ENCODE results near the gene CTNND2. TPM values are rescaled to one million over a fixed set of nuclear protein-coding genes. Genes with fewer than 3 reads are reported as not detected.

CTNND2 gene
- polyA plus RNA-seq, 2 donors = 0.09 TPM; not detected in 1

DNA sequence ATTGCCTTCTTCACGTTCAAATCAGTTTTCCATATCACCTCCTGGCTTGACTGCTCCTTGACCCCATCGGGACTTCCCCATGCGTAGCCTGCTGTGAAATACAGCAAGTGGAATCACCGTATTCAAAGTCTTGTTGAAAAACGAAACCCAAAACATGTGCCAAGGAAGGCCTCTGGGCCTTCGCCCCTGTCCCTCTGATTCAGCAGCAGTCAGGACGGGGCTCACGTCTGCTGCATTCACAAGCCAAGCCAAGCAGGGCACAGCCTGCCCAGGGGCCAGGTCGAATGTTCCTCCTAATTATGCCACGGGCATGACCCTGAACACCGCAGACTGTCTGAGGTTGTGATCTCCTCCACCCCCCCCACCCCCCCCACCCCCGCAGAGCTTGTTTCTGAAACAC is 960 bp upstream of the CTNND2 start:
- peaks cover 0 to 6% of the 10 kb centered on the region in 2 donors for H3K4me1 ChIP-seq (ENCODE audit: control insufficient read depth in 2 of 2, insufficient read depth in 2 of 2, low read length in 1 of 2)
- WGBS, 2 donors = 25 to 30% methylated on average over 12 of the region's 12 CpGs
- no peaks in the 10 kb centered on the region for H3K36me3 ChIP-seq (ENCODE audit: control insufficient read depth in 2 of 2, insufficient read depth in 2 of 2, low read length in 1 of 2)
- peaks cover 4 to 15% of the 10 kb centered on the region in 2 donors for H3K27me3 ChIP-seq (ENCODE audit: control insufficient read depth in 1 of 2, insufficient read depth in 2 of 2, low read length in 2 of 2)
- no peak overlapping the region for H3K4me3 ChIP-seq (ENCODE audit: low read depth in 1 of 2, low read length in 2 of 2)
- no peak overlapping the region for H3K27ac ChIP-seq (ENCODE audit: low read depth in 2 of 2, low read length in 1 of 2)
- H3K9me3 ChIP-seq (ENCODE audit: control insufficient read depth in 2 of 2, insufficient read depth in 1 of 2, low read depth in 1 of 2, low read length in 1 of 2) = peaks cover 0 to 4% of the 10 kb centered on the region in 2 donors

DNA sequence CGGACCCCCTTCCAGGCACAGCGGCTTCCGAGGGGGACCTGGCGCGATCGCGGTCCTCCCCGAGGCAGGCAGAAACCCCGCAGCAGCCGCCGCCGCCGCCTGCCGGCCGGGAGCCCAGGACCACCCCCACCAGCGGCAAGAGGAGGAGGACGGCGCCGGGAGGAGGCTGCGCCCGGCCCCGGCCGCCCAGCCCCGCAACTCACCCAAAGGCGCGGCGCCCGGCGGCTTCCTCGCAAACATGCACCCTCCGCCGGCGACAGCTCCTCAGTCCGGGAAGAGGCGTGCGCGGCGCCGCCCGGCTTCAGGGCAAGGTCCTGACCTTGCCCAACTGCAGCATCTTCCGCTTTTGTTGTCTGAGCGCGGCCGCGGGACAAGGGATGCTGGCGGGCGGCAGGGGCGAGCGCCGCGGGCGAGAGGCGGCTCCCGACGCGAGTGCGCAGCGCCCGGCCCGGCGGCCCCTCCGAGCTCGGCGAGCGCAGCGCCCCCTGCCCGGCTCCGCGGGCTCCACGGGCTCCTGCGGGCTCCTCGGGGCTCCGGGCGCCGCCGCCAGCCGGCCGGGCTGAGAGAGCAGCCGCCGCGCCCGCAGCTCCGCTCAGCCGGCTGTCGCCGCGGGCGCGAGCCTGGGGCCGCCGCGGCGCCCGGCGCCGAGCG is 507 bp downstream of the CTNND2 start:
- peaks cover 4 to 15% of the 10 kb centered on the region in 2 donors for H3K27me3 ChIP-seq (ENCODE audit: control insufficient read depth in 1 of 2, insufficient read depth in 2 of 2, low read length in 2 of 2)
- H3K36me3 ChIP-seq (ENCODE audit: control insufficient read depth in 2 of 2, insufficient read depth in 2 of 2, low read length in 1 of 2) = no peaks in the 10 kb centered on the region
- H3K27ac ChIP-seq (ENCODE audit: low read depth in 2 of 2, low read length in 1 of 2) = no peak overlapping the region
- H3K4me3 ChIP-seq (ENCODE audit: low read depth in 1 of 2, low read length in 2 of 2) = peak overlapping the region; percentile 15 to 39
- H3K4me1 ChIP-seq (ENCODE audit: control insufficient read depth in 2 of 2, insufficient read depth in 2 of 2, low read length in 1 of 2) = peaks cover 0 to 6% of the 10 kb centered on the region in 2 donors
- H3K9me3 ChIP-seq (ENCODE audit: control insufficient read depth in 2 of 2, insufficient read depth in 1 of 2, low read depth in 1 of 2, low read length in 1 of 2) = peaks cover 0 to 4% of the 10 kb centered on the region in 2 donors
- 1 to 2% methylated on average over 43 to 97 of the region's 97 CpGs for WGBS, 2 donors

- H3K27me3 ChIP-seq (ENCODE audit: control insufficient read depth in 1 of 2, insufficient read depth in 2 of 2, low read length in 2 of 2) = peaks cover 4 to 15% of the 10 kb centered on the region in 2 donors
- peaks cover 0 to 6% of the 10 kb centered on the region in 2 donors for H3K4me1 ChIP-seq (ENCODE audit: control insufficient read depth in 2 of 2, insufficient read depth in 2 of 2, low read length in 1 of 2)
- H3K9me3 ChIP-seq (ENCODE audit: control insufficient read depth in 2 of 2, insufficient read depth in 1 of 2, low read depth in 1 of 2, low read length in 1 of 2) = peaks cover 0 to 4% of the 10 kb centered on the region in 2 donors
- no peaks in the 10 kb centered on the region for H3K36me3 ChIP-seq (ENCODE audit: control insufficient read depth in 2 of 2, insufficient read depth in 2 of 2, low read length in 1 of 2)
- no peak overlapping the region for H3K27ac ChIP-seq (ENCODE audit: low read depth in 2 of 2, low read length in 1 of 2)
- 5 to 7% methylated on average over 22 to 23 of the region's 23 CpGs for WGBS, 2 donors
- peak overlapping the region; percentile 15 to 39 for H3K4me3 ChIP-seq (ENCODE audit: low read depth in 1 of 2, low read length in 2 of 2)
Observed at GRCh38 chr5:11903121-11903613, 1.1 kb downstream of the CTNND2 start.

GRCh38 chr5:11902201-11902619 is 2.0 kb downstream of the CTNND2 start:
- H3K4me3 ChIP-seq (ENCODE audit: low read depth in 1 of 2, low read length in 2 of 2) = no peak overlapping the region
- peaks cover 0 to 4% of the 10 kb centered on the region in 2 donors for H3K9me3 ChIP-seq (ENCODE audit: control insufficient read depth in 2 of 2, insufficient read depth in 1 of 2, low read depth in 1 of 2, low read length in 1 of 2)
- H3K27ac ChIP-seq (ENCODE audit: low read depth in 2 of 2, low read length in 1 of 2) = no peak overlapping the region
- WGBS, 2 donors = 53 to 65% methylated on average over 8 of the region's 8 CpGs
- H3K27me3 ChIP-seq (ENCODE audit: control insufficient read depth in 1 of 2, insufficient read depth in 2 of 2, low read length in 2 of 2) = peaks cover 0 to 15% of the 10 kb centered on the region in 2 donors
- no peaks in the 10 kb centered on the region for H3K36me3 ChIP-seq (ENCODE audit: control insufficient read depth in 2 of 2, insufficient read depth in 2 of 2, low read length in 1 of 2)
- peaks cover 0 to 6% of the 10 kb centered on the region in 2 donors for H3K4me1 ChIP-seq (ENCODE audit: control insufficient read depth in 2 of 2, insufficient read depth in 2 of 2, low read length in 1 of 2)

GRCh38 chr5:11898787-11899186 is 5.5 kb downstream of the CTNND2 start:
- Histone ChIP-seq H3K4me1 (ENCODE audit: control insufficient read depth in 2 of 2, insufficient read depth in 2 of 2, low read length in 1 of 2) (peaks cover 0 to 4% of the 10 kb centered on the region in 2 donors), H3K27ac (ENCODE audit: low read depth in 2 of 2, low read length in 1 of 2) (no peak overlapping the region), H3K4me3 (ENCODE audit: low read depth in 1 of 2, low read length in 2 of 2) (no peak overlapping the region), H3K27me3 (ENCODE audit: control insufficient read depth in 1 of 2, insufficient read depth in 2 of 2, low read length in 2 of 2) (peaks cover 0 to 12% of the 10 kb centered on the region in 2 donors), H3K36me3 (ENCODE audit: control insufficient read depth in 2 of 2, insufficient read depth in 2 of 2, low read length in 1 of 2) (no peaks in the 10 kb centered on the region), H3K9me3 (ENCODE audit: control insufficient read depth in 2 of 2, insufficient read depth in 1 of 2, low read depth in 1 of 2, low read length in 1 of 2) (no peaks in the 10 kb centered on the region)
- 86 to 94% methylated on average over 2 of the region's 2 CpGs for WGBS, 2 donors

DNA sequence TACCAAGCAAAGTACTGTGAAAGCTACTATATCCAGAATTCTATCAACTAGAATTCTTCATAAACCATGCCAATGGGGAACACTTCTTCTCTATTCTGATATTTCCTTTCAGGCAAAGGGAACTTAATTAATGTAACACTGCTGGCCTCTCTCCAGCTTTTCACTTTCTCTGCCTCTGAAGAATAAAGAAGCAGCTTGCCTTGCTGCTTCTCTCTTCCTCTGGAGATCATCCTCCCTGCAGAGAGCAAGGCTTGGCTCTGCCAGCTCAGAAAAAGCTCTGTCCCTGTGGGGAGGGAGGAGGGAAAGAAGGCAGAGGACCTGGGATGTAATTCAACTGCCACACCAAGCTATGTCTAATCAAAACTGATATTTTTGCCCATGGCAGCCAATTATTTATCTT is 6.5 kb downstream of the CTNND2 start:
- Histone ChIP-seq H3K27ac (ENCODE audit: low read depth in 2 of 2, low read length in 1 of 2) (no peak overlapping the region), H3K4me3 (ENCODE audit: low read depth in 1 of 2, low read length in 2 of 2) (no peak overlapping the region), H3K9me3 (ENCODE audit: control insufficient read depth in 2 of 2, insufficient read depth in 1 of 2, low read depth in 1 of 2, low read length in 1 of 2) (no peaks in the 10 kb centered on the region), H3K4me1 (ENCODE audit: control insufficient read depth in 2 of 2, insufficient read depth in 2 of 2, low read length in 1 of 2) (no peaks in the 10 kb centered on the region), H3K27me3 (ENCODE audit: control insufficient read depth in 1 of 2, insufficient read depth in 2 of 2, low read length in 2 of 2) (peaks cover 0 to 6% of the 10 kb centered on the region in 2 donors), H3K36me3 (ENCODE audit: control insufficient read depth in 2 of 2, insufficient read depth in 2 of 2, low read length in 1 of 2) (no peaks in the 10 kb centered on the region)

DNA sequence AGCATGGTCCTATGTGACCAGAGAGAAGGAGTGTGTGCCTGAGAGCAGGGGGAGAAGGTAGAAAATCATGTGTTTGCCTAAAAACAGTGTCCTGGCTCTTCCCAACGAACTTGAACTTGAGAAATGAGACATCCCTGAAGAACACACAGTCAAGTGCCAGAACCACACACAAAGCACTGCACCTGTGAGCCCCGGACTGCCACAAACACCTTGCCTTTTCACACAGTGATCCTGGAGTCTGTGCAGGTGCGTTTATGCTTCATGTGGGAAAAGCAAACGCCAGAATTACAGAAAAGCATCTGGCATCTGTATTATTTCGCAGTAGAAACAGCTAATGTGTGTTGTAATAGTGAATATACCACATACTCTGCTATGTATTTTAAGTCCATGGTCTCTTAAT is 9.3 kb downstream of the CTNND2 start:
- H3K36me3 ChIP-seq (ENCODE audit: control insufficient read depth in 2 of 2, insufficient read depth in 2 of 2, low read length in 1 of 2) = no peaks in the 10 kb centered on the region
- 55 to 59% methylated on average over 5 of the region's 5 CpGs for WGBS, 2 donors
- H3K4me1 ChIP-seq (ENCODE audit: control insufficient read depth in 2 of 2, insufficient read depth in 2 of 2, low read length in 1 of 2) = no peaks in the 10 kb centered on the region
- H3K4me3 ChIP-seq (ENCODE audit: low read depth in 1 of 2, low read length in 2 of 2) = no peak overlapping the region
- H3K27me3 ChIP-seq (ENCODE audit: control insufficient read depth in 1 of 2, insufficient read depth in 2 of 2, low read length in 2 of 2) = no peaks in the 10 kb centered on the region
- H3K9me3 ChIP-seq (ENCODE audit: control insufficient read depth in 2 of 2, insufficient read depth in 1 of 2, low read depth in 1 of 2, low read length in 1 of 2) = no peaks in the 10 kb centered on the region
- H3K27ac ChIP-seq (ENCODE audit: low read depth in 2 of 2, low read length in 1 of 2) = no peak overlapping the region

DNA sequence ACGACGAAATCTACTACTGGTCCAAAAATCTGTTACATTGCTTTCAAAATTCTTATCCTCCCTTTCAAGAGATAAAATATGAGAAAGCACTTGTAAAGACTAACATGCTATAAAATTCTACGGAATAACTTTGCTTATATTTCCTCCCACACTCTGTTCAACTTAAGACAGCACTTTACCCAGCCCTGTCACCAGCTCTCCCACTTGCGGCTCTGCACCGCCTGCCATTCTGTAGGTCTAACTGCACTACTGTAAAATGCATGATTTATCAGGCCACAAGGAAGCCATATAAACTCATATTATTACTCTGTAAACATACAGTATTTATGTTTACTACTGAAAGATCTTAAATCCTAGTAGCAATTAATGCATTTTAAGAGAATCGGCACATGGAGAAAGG is 11.4 kb downstream of the CTNND2 start:
- WGBS, 2 donors = 88% methylated on average over 6 of the region's 6 CpGs
- Histone ChIP-seq H3K27ac (ENCODE audit: low read depth in 2 of 2, low read length in 1 of 2) (no peak overlapping the region), H3K4me3 (ENCODE audit: low read depth in 1 of 2, low read length in 2 of 2) (no peak overlapping the region), H3K4me1 (ENCODE audit: control insufficient read depth in 2 of 2, insufficient read depth in 2 of 2, low read length in 1 of 2) (no peaks in the 10 kb centered on the region), H3K9me3 (ENCODE audit: control insufficient read depth in 2 of 2, insufficient read depth in 1 of 2, low read depth in 1 of 2, low read length in 1 of 2) (no peaks in the 10 kb centered on the region), H3K36me3 (ENCODE audit: control insufficient read depth in 2 of 2, insufficient read depth in 2 of 2, low read length in 1 of 2) (no peaks in the 10 kb centered on the region), H3K27me3 (ENCODE audit: control insufficient read depth in 1 of 2, insufficient read depth in 2 of 2, low read length in 2 of 2) (no peaks in the 10 kb centered on the region)

DNA sequence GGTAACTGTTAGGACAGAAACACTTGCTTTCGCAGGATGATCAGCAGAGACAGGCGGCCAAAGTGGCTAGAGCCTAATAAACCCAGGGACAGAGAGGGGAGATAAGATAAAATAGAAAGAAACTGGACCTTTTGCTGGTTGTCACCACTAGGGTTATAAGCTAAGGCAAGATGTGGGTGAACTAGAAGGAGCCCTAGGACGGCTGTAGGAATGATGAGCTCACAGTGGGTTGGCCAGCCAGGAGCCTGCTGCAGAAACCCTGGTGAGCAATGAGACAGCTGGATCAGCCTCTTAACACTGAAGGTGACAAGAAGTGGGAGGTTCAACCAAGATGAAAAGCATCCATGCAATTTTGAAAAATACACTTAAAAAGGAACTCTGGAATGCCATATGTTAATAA is 13.5 kb downstream of the CTNND2 start:
- Histone ChIP-seq H3K36me3 (ENCODE audit: control insufficient read depth in 2 of 2, insufficient read depth in 2 of 2, low read length in 1 of 2) (no peaks in the 10 kb centered on the region), H3K27me3 (ENCODE audit: control insufficient read depth in 1 of 2, insufficient read depth in 2 of 2, low read length in 2 of 2) (no peaks in the 10 kb centered on the region), H3K27ac (ENCODE audit: low read depth in 2 of 2, low read length in 1 of 2) (no peak overlapping the region), H3K4me1 (ENCODE audit: control insufficient read depth in 2 of 2, insufficient read depth in 2 of 2, low read length in 1 of 2) (no peaks in the 10 kb centered on the region), H3K4me3 (ENCODE audit: low read depth in 1 of 2, low read length in 2 of 2) (no peak overlapping the region), H3K9me3 (ENCODE audit: control insufficient read depth in 2 of 2, insufficient read depth in 1 of 2, low read depth in 1 of 2, low read length in 1 of 2) (no peaks in the 10 kb centered on the region)
- WGBS, 2 donors = 72% methylated on average over 3 of the region's 3 CpGs

DNA sequence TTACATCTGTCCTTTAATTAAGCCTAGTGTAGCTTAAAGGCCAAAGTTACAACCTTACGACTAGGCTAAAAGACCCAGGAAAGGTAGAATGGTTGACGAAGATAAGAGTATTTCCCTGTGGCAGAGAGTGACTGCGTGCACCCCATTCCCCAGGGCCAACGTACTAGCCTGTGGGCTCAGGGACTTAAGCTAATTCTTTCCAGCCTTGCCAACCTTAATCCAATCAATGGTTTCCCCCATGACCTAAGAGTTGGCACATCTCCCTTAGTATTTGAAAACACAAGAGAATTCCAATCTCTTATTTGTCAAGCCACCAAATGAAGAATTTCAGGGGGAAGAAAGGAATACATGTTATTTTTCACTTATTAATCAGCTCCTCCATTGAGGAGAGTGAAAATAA is 16.0 kb downstream of the CTNND2 start:
- H3K27ac ChIP-seq (ENCODE audit: low read depth in 2 of 2, low read length in 1 of 2) = no peak overlapping the region
- H3K36me3 ChIP-seq (ENCODE audit: control insufficient read depth in 2 of 2, insufficient read depth in 2 of 2, low read length in 1 of 2) = no peaks in the 10 kb centered on the region
- 83 to 87% methylated on average over 4 of the region's 4 CpGs for WGBS, 2 donors
- no peaks in the 10 kb centered on the region for H3K9me3 ChIP-seq (ENCODE audit: control insufficient read depth in 2 of 2, insufficient read depth in 1 of 2, low read depth in 1 of 2, low read length in 1 of 2)
- no peak overlapping the region for H3K4me3 ChIP-seq (ENCODE audit: low read depth in 1 of 2, low read length in 2 of 2)
- H3K4me1 ChIP-seq (ENCODE audit: control insufficient read depth in 2 of 2, insufficient read depth in 2 of 2, low read length in 1 of 2) = no peaks in the 10 kb centered on the region
- H3K27me3 ChIP-seq (ENCODE audit: control insufficient read depth in 1 of 2, insufficient read depth in 2 of 2, low read length in 2 of 2) = no peaks in the 10 kb centered on the region
